Retinal pigment epithelial cell (primary cell): ENCODE measurements around the gene PPP2R5D.

Source experiments
- DNase-seq: peaks from one replicate; pipeline ENCODE4 v3.0.0-alpha.2; 2010; ENCODE audit warnings: low read depth
- H3K4me3 ChIP-seq: 2 replicates; pipeline ENCODE4 v1.5.1; 2011; ENCODE audit warnings: mild to moderate bottlenecking, low read length, control low read depth, moderate library complexity
- TF ChIP-seq, protein P1 (sequence below): conservative IDR thresholded peaks from 2 replicates; pipeline ENCODE4 v1.5.1; 2011; ENCODE audit warnings: low read depth, low read length, control low read depth, inconsistent platforms

The PPP2R5D gene

DNA sequence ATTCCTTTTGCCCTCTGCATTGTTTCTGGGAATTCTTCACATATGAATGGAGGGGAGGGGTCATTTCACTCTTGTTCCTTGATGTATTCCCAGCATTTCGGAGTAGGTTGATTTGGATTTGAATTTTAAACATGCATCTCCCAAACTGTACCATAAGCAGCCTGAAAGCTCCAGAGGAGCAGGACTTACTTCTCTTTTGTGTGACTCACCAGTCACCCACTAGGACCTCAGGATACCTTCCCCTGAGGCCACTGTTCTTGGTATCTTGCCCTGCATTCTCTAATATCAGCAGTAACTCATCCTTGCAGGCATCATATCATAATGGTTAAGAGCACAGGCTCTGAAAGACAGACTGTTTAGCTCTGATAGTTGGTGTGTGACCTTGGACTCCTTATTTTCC lies 74.2 kb downstream of the PPP2R5D start:
- TF ChIP-seq, protein P1, sequence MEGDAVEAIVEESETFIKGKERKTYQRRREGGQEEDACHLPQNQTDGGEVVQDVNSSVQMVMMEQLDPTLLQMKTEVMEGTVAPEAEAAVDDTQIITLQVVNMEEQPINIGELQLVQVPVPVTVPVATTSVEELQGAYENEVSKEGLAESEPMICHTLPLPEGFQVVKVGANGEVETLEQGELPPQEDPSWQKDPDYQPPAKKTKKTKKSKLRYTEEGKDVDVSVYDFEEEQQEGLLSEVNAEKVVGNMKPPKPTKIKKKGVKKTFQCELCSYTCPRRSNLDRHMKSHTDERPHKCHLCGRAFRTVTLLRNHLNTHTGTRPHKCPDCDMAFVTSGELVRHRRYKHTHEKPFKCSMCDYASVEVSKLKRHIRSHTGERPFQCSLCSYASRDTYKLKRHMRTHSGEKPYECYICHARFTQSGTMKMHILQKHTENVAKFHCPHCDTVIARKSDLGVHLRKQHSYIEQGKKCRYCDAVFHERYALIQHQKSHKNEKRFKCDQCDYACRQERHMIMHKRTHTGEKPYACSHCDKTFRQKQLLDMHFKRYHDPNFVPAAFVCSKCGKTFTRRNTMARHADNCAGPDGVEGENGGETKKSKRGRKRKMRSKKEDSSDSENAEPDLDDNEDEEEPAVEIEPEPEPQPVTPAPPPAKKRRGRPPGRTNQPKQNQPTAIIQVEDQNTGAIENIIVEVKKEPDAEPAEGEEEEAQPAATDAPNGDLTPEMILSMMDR = no peak
- peak overlapping the region; percentile 99 for H3K4me3 ChIP-seq
- no peak for DNase-seq

GRCh38 chr6:43059168-43060033 lies 75.0 kb downstream of the PPP2R5D start, which contains the start of the genes KLC4 and MRPL2:
Gene KLC4 (plus strand): TSS chr6:43059631. CDS start chr6:43061336, 1,705 bp downstream.
Gene MRPL2 (minus strand): TSS chr6:43059434. CDS start chr6:43059381, 53 bp downstream.
- TF ChIP-seq, protein P1 = no peak
- peak within 1 kb of the TSS; percentile 99 for H3K4me3 ChIP-seq

DNA sequence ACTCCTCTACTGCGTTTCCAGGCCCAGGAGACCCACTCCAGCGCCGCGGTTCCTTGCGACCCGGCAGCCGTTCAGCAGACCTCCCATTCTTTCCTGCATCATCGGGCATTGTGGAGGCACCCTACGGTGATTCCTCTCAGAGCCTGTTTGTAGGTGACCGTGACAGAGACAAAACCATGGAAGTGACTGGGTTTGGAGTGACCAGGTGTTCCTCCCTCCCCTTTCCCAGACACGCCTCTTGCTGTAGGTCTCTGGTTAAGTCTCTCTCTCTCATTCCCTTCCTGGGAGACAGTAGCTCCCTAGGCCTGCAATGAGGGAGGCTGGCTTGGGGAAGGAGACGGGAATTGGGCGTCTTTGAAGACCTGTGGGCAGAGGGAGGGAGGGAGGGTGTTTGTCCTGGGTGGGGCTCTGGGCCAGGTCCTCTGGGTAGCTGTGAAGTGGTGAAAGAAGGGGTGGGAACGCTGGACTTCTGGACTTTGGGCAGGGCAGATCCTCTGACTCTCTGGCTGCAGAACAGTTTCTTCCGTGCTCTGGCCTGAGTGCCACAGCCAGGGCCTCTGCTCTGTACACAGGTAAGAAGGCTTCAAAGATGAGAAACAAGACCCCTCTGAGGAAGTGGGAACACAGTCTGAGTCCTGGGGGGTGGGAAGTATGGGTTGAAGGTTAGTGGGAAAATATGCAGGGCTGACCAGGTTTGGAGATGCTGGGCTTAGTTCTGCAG lies 75.8 kb downstream of the PPP2R5D start:
- TF ChIP-seq, protein P1 = no peak
- peak overlapping the region; percentile 99 for H3K4me3 ChIP-seq
- DNase-seq = no peak

More at GRCh38 chr6:43059168-43060033, 75.0 kb downstream of the PPP2R5D start, which contains the start of the genes KLC4 and MRPL2:
- peak; percentile 96 for DNase-seq

DNA sequence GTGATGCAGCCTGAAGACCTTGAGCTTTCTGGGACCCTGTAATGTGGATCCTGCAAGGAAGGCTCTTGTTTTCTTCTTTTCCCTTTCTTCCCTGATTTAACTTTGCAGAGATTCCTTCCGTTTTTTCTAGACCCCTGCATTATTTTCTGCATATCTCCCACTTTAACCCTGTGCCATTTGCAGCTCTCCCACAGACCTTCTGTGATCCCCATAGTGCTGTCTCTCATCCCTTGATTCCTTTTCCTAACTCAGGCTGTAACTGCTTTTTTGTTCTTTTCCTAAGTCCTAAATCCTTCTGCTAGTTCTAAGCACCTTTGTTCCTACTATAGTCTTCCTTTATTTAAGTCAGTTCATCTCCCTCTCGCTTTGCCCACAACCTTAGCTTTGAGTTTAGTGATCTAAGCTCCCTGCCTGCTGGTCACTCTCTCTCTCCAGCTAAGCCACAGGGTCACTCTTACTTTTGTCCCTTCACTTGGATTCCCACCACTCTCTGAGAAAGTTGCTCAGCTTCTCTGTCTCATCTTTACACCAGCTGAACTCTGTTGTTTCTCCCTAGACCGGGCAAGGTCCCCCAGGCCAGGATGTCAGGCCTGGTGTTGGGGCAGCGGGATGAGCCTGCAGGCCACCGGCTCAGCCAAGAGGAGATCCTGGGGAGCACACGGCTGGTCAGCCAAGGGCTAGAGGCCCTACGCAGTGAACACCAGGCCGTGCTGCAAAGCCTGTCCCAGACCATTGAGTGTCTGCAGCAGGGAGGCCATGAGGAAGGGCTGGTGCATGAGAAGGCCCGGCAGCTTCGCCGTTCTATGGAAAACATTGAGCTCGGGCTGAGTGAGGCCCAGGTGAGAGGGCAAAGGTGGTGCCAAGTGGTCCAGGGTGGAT lies 76.6 kb downstream of the PPP2R5D start:
- peak overlapping the region; percentile 99 for H3K4me3 ChIP-seq
- TF ChIP-seq, protein P1 = no peak
- DNase-seq = no peak

GRCh38 chr6:43061861-43062260 lies 77.5 kb downstream of the PPP2R5D start:
- no peak for DNase-seq
- TF ChIP-seq, protein P1 = no peak

More at GRCh38 chr6:43061861-43062260, 77.5 kb downstream of the PPP2R5D start:
- H3K4me3 ChIP-seq = no peak overlapping the region
